Breast epithelium (tissue), 3 donors: Measurements from ENCODE around the gene TSC22D3.

ENCODE experiments used
- POLR2A ChIP-seq: fragments of 450-650 bp; IDR thresholded peaks from one replicate; pipeline ENCODE4 v1.6.1; 2016; ENCODE audit warnings: antibody characterized with exemption, mild to moderate bottlenecking, moderate library complexity
- POLR2AphosphoS5 ChIP-seq, 3 donors: sonication (generic); formaldehyde crosslinking; IDR thresholded peaks; one replicate each; pipeline ENCODE4 v1.6.1; 2017; ENCODE audit warnings: antibody characterized with exemption in 3 of 3
- TF ChIP-seq, protein P1 (sequence below), 3 donors: fragments of 450-650 bp; IDR thresholded peaks; one replicate each; pipeline ENCODE4 v1.5.1; 2016 to 2017; ENCODE audit warnings: antibody characterized with exemption in 3 of 3, mild to moderate bottlenecking in 3 of 3, moderate library complexity in 3 of 3

DNA sequence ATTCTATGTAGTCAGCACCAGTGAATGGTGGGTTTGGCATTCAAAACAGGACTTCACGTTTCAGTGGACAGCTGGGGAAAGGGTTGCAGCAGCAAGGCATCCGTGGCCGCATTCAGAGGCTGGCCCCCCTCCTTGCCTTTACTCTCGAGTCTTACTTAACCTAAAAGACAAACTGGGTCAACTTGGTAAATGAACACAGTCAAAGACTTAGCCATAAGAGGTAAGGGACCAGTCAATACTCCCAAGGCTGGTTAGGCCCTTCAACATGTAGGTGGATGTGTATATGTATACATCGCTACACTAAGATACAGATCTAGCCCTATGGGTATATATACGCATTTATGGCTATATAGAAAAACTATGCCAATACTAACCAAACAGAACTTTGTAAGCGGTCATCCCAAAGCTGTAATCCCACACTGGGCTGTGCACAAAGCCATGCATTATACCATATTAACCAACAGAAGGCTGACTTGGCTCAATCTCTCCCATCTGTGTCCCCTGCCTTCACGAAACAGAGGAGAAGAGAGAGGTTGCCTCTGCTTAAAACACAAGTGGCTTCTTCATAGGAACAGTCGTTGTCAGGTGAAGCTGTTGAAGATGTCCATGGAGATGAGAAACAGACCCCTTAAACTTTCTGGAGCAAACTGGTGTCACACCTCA lies 61.9 kb downstream of the TSC22D3 start:
- TF ChIP-seq POLR2A (peak; percentile 5), POLR2AphosphoS5 (IDR thresholded peaks at IDR 0.05) (peak in 2 of 3 donors; percentile 6 to 70)
- TF ChIP-seq, protein P1, sequence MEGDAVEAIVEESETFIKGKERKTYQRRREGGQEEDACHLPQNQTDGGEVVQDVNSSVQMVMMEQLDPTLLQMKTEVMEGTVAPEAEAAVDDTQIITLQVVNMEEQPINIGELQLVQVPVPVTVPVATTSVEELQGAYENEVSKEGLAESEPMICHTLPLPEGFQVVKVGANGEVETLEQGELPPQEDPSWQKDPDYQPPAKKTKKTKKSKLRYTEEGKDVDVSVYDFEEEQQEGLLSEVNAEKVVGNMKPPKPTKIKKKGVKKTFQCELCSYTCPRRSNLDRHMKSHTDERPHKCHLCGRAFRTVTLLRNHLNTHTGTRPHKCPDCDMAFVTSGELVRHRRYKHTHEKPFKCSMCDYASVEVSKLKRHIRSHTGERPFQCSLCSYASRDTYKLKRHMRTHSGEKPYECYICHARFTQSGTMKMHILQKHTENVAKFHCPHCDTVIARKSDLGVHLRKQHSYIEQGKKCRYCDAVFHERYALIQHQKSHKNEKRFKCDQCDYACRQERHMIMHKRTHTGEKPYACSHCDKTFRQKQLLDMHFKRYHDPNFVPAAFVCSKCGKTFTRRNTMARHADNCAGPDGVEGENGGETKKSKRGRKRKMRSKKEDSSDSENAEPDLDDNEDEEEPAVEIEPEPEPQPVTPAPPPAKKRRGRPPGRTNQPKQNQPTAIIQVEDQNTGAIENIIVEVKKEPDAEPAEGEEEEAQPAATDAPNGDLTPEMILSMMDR (IDR thresholded peaks at IDR 0.05) = no peak
